Measurements from ENCODE around the gene GRAP. TPM values are rescaled to one million over a fixed set of nuclear protein-coding genes. Genes with fewer than 3 reads are reported as not detected.

The GRAP gene
- total RNA-seq, 1 experiment from 2014 or later: 0.48 TPM

DNA sequence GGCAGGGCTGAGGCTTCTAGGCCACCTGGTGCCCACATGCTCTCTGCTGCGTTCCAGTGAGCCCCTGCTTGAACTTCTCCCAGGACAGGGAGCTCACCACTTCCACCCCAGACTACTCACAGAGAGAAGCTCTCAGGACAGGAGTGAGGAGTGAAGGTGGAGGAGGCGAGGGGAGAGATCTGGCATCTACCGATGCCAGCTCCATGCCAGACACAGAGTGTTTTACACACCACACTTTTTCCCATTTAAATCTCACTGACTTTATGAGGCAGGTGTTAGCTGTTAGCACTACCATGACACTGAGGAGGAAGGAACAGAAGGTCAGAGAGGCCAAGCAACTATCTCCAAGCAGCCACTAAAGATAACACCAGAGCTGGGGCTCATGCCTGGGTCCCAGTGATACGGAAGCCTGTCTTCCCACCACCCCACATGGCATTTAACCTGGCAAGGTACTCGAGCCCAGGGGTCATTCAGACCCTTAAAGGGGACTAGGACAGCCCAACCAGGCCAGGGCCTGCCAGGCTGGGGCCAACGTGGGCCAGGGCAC, 49.0 kb downstream of the GRAP start:
- in situ Hi-C loops (cut with HindIII; ENCODE audit: low pct_unique_long_range_greater_than_20kb, low sequenced_read_pairs): no loop called here
- no peak for DNase-seq (ENCODE audit: low read depth, low spot score)

DNA sequence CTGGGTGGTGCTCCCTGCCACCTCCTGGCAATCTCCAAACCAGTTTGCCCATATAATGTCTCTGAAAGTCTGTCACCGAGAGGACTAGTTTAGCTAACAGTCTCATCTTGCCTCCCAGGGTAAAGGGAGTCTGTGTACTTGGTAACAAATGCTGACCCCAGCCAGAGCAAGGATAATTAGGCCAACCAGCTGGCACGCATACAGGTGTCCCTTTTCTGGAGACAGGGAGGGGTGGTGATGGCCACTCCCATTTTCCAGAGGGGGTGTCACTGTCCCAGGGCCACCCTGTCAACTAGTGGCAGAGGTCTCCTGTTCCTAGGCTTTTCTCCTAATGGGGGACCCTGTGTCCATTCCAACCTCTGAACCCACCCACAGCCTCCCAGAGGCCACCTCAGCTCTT, 50.3 kb downstream of the GRAP start:
- in situ Hi-C loops (cut with HindIII; ENCODE audit: low pct_unique_long_range_greater_than_20kb, low sequenced_read_pairs): no loop called here
- no peak for DNase-seq (ENCODE audit: low read depth, low spot score)

DNA sequence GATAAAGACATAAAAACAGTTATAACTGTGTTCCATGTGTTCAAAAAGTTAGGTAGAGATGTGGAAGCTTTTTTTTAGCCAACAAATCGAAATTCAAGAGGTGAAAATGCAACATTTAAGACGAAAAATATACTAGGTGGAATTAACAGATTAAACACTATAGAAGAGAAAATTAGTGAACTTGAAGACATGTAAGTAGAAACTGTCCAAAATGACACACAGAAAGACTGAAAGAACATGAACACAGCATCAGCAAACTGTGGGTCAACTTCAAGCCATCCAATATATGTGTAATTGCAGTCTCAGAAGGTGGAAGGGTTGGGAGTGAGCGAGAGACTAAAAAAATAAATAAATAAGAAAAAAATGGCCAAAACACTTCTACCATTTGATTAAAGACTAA, 51.5 kb downstream of the GRAP start:
- in situ Hi-C loops (cut with HindIII; ENCODE audit: low pct_unique_long_range_greater_than_20kb, low sequenced_read_pairs): no loop called here
- no peak for DNase-seq (ENCODE audit: low read depth, low spot score)

DNA sequence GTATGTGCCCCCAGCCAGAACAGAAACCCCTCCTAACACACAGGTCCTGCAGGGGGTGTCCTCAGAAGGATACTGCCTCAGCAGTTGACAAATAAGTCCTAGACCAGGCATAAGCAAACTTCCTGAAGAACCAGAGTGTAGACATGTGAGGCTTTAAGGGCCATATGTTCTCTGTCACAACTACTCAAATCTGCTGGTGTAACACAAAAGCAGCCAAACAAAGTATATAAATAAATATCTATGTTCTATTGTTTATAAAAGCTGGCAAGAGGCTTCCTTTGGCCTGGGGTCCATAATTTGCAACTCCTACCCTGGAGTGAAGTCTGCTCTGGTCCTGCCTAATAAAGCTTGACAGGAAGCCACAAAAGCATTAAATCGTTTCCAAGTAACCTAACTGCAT, 52.1 kb downstream of the GRAP start:
- in situ Hi-C loops (cut with HindIII; ENCODE audit: low pct_unique_long_range_greater_than_20kb, low sequenced_read_pairs): no loop called here
- no peak for DNase-seq (ENCODE audit: low read depth, low spot score)

DNA sequence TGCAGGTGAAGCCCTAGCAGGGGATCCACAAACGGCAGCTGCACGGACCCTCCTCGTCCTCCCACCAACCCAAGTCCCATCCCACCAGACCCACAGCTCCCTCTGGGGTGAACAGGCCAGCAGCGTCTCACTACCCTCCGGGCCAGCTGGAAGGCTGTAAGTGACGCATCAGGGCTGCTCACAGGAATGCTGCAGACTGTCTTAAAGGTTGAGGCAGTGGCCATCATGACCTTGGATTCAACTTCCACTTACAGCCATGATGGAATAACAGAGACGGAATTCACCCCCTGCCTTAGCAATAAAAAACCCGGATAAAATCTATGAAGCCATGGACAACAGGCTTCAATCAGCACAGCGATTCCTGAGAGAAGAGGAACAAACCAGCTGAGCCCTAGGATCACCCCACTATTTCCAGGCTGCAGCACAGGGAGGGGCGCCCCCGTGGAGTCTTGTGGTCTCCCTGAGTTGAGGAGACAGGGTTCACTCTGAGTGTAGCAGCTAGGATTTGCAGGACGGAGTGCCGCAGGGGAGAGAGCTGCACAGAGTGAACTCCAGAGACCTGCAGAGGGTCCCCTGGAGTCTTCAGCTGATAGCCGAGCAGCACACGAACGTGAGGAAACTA, 52.7 kb downstream of the GRAP start:
- in situ Hi-C loops (cut with HindIII; ENCODE audit: low pct_unique_long_range_greater_than_20kb, low sequenced_read_pairs): no loop called here
- DNase-seq (ENCODE audit: low read depth, low spot score): no peak

DNA sequence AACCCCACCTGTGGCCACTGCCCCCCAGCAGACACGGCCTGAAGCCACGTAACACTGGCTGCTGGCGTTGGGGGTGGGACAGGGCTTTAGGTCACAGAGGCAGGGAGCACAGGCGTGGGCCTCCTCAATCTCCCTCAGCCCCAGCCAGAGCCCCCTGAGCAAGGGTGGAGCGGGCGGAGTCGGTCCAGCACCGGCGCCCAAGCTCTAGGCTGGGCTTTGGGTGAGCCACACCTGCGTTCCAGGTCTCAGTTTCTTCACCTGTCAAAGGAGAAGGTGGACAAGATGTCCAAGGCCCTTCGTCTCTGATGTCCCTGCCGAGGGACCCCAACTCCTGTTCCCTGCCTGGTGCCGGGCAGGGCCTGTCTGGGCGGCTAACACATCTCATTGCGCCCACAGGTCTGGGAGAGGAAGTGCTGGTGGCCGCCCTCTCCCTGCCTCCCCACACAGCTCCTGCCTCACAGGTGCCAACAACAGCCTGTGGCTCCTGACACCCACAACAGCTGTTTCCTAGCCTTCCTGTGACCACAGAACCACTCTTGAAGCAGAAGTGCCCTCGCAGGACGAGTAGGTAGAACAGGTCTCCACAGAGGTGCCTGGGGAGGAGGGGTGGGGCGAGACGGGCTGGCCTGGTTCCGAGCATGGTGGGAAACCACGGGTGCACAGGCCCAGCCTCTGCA, 54.2 kb downstream of the GRAP start:
- in situ Hi-C loops (cut with HindIII; ENCODE audit: low pct_unique_long_range_greater_than_20kb, low sequenced_read_pairs): no loop called here
- DNase-seq (ENCODE audit: low read depth, low spot score): no peak

DNA sequence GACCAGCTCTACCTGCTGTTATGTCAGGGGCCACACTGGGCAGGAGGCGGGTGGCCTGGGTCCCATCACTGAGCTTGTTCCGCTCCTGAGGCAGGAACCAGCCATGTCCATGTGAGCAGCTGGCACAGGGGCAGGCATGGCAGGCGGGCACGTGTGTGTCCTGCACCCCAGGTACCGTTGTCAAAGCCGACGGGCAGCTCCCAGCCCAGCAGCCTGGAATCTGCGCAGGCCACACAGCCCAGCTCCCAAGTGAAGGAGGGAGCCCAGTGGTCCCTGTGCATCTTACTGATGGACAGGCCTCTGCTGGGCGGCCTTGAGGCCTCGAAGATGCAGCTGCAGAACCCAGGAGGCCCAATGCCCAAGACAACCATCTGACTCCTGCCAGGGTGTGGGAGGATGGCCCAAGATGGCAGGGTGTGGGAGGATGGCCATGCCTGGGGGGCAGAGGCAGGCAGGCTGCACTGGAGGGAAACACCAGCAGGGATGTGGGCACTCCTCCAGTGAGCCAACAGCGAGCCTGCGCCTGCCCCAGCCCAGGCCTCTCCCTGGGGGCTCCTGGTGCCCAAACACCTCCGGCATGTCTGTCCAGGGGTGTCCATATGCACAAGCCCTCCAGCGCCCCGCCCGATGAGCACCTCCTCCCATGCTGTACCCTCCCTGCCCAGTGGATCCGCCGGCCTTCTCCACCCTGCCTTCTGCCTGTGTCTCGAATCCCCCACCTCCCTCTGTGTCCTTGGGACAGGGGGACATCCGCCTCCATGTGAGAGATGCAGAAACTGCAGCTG, 55.0 kb downstream of the GRAP start:
- DNase-seq (ENCODE audit: low read depth, low spot score): no peak
- in situ Hi-C loops (cut with HindIII; ENCODE audit: low pct_unique_long_range_greater_than_20kb, low sequenced_read_pairs): no loop called here

DNA sequence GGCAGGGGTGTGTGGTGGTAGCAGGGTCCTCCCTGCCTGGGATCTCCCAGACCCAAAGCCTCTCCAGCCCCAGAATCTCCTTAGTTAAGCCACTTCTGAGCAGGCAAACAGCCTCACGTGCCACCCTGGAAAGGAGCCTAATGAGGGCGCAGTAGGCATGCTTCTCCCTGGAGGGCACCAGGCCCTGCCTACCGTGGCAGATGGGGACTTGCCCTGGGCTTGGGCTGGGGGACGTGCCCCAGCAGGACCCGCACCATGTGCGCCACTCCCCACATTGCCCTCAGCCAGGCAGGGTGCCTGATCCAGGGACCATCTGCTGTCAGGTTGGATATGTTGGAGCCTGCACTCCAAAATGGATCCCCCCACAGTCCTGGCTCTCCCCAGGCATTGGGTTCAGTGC, 56.4 kb downstream of the GRAP start:
- in situ Hi-C loops (cut with HindIII; ENCODE audit: low pct_unique_long_range_greater_than_20kb, low sequenced_read_pairs): no loop called here
- no peak for DNase-seq (ENCODE audit: low read depth, low spot score)

DNA sequence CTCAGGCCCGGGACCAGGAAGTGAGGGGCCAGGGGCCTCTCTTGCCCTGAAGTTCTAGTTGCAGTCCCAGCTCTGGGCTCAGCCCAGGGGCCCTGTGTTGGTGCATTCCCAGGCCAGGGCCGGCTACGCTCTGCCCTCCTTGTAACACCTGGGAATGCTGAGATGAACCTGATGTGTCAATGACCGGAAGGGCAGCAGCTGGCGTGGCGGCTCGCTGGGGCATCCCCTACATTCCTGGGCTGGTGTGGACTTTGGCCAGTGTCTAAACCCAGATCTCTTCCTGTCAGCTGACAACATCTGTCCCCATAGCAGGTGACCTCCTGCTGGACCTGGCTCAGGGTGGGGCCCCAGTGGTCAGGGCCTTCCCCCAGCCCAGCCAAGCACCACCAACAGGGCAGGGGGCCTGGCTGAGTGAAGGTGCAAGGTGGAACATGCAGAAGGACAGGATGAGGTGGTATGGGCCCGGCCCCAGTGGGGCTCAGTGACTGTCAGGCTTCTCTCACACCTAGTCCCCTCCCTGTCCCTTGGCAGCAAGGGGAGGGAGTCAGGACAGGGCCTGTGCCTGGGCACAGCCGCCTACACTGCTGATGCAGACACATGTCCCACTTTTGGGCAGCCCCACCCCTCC, 58.1 kb downstream of the GRAP start:
- in situ Hi-C loops (cut with HindIII; ENCODE audit: low pct_unique_long_range_greater_than_20kb, low sequenced_read_pairs): no loop called here
- no peak for DNase-seq (ENCODE audit: low read depth, low spot score)

DNA sequence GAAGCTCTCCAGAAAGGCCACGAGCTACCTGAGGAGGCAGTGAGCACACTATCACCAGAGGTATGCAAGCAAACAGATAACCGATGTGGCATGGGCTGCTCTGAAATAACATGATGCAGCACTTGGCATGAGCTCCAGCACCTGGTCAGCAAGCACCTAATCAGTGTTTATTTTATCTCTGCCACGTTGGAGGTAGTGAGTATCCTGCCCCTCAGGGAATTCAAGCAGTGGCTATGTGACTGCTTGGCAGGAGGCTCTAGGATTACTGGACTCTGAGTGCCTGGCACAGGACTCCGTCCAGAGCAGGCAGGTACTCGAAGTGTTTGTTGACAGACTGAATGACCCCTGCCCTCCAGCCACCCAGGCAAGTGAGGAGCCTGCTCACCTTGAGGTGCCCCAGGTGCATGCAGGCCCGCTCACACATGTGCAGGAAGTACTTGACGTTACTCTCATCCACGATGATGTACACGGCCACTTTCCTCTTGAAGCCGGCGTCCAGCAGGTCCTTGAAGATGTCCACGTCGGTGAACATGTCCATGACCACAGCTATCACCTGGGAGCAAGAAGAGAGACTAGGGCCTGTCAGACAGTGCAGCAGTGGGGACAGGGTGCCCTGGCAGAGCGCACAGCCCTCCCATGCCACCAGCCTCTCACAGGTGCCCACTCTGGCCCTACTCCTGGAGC, 58.8 kb downstream of the GRAP start:
- no peak for DNase-seq (ENCODE audit: low read depth, low spot score)
- in situ Hi-C loops (cut with HindIII; ENCODE audit: low pct_unique_long_range_greater_than_20kb, low sequenced_read_pairs): no loop called here

DNA sequence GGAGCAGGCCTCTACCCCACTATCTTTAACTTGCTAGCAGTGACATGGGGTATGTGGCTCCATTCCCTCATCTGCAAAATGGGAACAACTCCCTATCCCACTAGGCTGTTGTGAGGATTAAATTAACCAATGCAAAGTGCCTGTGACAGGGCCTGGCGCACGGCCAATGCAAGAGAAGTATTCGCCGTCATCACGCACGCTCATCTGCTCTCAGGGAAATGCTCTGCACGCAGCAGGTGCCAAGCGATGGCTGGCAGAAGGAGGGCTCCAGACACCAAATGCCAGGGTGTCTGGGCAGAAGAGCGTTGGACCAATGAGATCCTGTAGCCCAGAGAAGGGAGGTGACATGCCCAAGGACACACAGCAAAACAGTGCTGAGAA, 59.5 kb downstream of the GRAP start:
- DNase-seq (ENCODE audit: low read depth, low spot score): no peak
- in situ Hi-C loops (cut with HindIII; ENCODE audit: low pct_unique_long_range_greater_than_20kb, low sequenced_read_pairs): no loop called here

DNA sequence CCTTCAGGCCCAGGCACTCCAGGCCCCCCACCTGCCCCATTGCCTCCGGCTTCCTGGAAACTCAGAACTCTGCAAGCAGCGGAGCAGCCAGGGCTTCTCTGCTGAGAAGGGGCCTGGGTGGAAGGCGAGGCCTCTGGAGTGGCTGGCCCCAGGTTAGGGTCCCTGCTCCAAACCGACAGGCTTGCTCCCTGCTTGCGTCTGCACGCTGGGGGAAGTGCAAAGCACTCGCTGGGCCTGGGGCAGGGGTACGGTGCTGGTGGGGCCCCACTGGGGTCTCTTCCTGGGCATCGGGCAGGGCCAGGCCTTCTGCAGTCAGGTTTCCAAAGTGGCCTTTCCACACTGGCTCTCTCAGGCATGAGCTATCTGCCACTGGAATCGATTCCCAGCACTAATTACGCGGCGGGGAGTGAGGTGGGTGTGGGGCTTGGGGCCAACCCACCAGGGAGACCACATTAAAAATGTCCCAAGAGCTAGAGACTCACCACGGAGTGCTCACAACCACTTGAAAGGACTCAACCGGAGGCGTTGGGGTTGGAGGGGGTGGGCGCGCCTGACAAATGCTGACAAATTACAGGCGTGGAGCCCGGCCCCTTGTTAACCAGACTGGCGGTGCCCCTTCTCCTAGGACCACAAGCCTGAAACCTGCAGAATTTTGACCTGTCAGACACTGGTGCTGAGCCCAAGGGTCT, 60.1 kb downstream of the GRAP start:
- DNase-seq (ENCODE audit: low read depth, low spot score): no peak
- in situ Hi-C loops (cut with HindIII; ENCODE audit: low pct_unique_long_range_greater_than_20kb, low sequenced_read_pairs): no loop called here

DNA sequence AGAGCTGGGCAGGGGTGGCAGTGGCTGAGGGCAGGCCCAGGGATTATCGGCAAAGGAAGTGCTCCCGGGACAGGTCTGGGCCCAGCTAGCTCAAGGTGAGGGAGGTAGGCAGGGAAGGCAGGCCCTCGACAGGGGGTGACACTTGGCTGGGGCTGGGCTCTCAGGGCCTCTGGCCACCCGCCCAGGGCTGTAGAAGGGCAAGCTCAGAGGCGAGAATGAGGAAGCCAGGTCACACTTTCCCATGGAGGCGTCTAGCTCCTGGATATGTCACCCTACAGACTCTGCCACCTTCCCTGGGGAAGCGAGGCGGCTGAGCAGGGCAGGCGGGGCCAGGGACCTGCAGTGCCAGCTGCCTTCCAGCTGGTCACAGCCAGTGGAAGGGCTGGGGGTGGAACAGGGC, 61.3 kb downstream of the GRAP start:
- no peak for DNase-seq (ENCODE audit: low read depth, low spot score)
- in situ Hi-C loops (cut with HindIII; ENCODE audit: low pct_unique_long_range_greater_than_20kb, low sequenced_read_pairs): no loop called here

DNA sequence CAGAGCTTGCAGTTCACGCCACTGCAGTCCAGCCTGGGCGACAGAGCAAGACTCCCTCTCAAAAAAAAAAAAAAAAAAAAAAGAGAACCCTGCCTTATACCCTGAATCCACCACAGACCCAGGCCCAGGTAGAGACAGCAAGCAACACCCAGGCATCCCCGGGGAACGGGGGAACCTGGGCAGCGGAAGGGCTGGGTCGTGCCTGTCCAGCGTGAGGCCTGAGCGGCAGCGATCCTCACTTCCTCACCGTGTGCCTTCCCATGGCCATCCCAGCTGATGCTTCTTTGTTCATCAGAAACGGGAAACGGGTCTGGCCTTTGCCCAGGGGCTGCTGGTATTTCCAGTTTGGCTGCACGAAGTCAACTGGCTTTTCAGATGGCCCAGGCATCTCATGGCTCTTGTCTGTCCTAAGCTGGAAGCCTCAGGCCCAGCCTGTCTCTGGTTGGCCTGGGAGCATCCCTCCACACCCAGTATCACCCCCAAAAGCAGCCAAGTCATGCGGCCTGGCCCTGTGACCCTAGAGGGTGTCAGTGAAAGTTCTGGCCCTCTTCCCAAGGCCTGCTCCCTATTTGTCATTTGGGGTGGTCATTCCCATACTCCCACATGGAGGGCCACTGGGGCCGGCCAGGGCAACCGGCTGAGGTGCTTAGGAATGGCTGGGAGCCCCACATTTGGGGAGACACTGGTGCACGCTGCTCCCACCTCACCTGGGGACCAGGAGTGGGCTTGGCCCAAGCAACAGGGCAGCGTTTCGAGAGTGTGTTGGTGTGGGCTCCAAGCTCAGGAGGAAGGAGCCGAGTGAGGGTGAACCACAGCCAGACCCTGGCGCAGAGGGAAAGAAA, 62.3 kb downstream of the GRAP start:
- DNase-seq (ENCODE audit: low read depth, low spot score): no peak
- in situ Hi-C loops (cut with HindIII; ENCODE audit: low pct_unique_long_range_greater_than_20kb, low sequenced_read_pairs): no loop called here

DNA sequence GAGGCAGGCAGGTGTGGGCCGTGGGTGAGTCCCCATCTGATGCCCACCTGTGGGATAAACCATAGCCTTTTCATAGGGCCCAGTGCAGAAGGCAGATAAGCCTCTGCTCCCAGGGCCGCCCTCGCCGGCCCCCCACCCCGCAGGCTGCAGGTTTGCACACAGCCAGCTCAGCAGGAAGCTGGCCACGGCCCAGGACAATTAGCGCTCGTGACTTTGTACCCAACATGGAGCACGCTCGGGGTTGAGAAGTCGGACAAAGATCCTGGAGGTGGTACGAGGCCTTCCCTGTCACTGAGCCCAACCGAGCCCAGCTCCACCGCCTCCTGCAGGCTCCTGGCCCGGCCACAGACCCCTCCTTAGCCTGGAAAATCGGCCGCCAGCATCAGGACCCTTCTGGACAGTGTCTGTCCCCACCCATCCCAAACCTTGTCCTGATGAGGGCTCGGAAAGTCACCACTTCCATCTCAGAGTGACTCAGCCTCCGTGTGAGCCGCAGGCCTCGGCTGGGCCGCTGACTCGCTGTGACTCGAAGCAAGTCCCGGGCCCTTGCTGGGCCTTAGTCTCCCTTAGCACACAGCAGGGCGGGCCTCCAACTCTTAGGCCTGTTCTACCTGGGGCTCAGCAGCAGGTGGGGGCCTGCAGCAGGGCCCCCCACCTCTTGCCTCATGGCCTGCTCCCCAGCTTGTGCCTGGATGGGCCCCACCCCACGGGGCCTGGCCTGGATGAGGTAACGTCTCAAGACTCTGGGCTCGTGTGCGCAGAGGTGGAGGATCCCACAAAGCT, 64.9 kb downstream of the GRAP start:
- in situ Hi-C loops (cut with HindIII; ENCODE audit: low pct_unique_long_range_greater_than_20kb, low sequenced_read_pairs): no loop called here
- no peak for DNase-seq (ENCODE audit: low read depth, low spot score)

DNA sequence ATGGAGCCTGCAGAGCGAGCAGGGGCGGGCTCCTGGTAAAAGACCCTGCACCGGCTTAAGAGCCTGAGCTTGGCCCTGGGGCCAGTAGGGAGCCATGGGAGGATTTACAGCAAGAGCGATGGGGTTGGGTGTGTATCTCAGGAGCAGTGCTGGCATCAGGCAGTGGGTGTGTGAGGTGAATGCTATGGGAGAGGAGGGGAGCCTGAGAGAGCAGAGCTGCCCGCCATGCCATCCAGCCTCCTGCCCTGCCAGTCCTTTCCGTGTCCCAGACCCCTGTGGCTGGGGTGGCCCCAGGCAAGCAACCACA, 65.5 kb downstream of the GRAP start:
- in situ Hi-C loops (cut with HindIII; ENCODE audit: low pct_unique_long_range_greater_than_20kb, low sequenced_read_pairs): no loop called here
- no peak for DNase-seq (ENCODE audit: low read depth, low spot score)
